DOHH2 (cell line): ENCODE measurements around the gene VAMP4.

ENCODE experiments used
- CTCF ChIP-seq: fragments of 200-600 bp; sonication (generic); IDR thresholded peaks from one replicate; pipeline ENCODE4 v1.5.1; 2014; ENCODE audit warnings: antibody characterized with exemption, mild to moderate bottlenecking, low read depth, low read length; ENCODE audit not compliant: poor library complexity, severe bottlenecking
- EZH2phosphoT487 ChIP-seq: fragments of 200-600 bp; sonication (generic); IDR thresholded peaks from 2 replicates; pipeline ENCODE4 v1.6.1; 2017; ENCODE audit warnings: borderline replicate concordance, mild to moderate bottlenecking, antibody characterized with exemption, low read length, moderate library complexity, mixed read lengths

GRCh38 chr1:171668372-171668771, 73.5 kb downstream of the VAMP4 start:
- TF ChIP-seq CTCF (no peak), EZH2phosphoT487 (no peak)
